22Rv1 (cell line): ENCODE measurements around the gene TIMP2.

Experiments used
- H3K27ac ChIP-seq: fragments of 450-650 bp; 2 replicates; pipeline ENCODE4 v1.5.1; 2017
- CTCF ChIP-seq: fragments of 450-650 bp; IDR thresholded peaks from 2 replicates; pipeline ENCODE4 v1.5.1; 2017; ENCODE audit warnings: mild to moderate bottlenecking
- ZFX ChIP-seq: fragments of 450-650 bp; IDR thresholded peaks from 2 replicates; pipeline ENCODE4 v1.6.1; 2017; ENCODE audit warnings: antibody characterized with exemption, borderline replicate concordance

Gene TIMP2

GRCh38 chr17:78962345-78962983, 37.3 kb upstream of the TIMP2 start:
- no peak overlapping the region for H3K27ac ChIP-seq
- TF ChIP-seq CTCF = no peak
- TF ChIP-seq ZFX = no peak

- no peak for TF ChIP-seq ZFX
- H3K27ac ChIP-seq = no peak overlapping the region
These were observed 36.4 kb upstream of the TIMP2 start for GRCh38 chr17:78961571-78961970.

GRCh38 chr17:78960928-78961327, 35.7 kb upstream of the TIMP2 start:
- no peak overlapping the region for H3K27ac ChIP-seq
- TF ChIP-seq ZFX = no peak
- no peak for TF ChIP-seq CTCF

GRCh38 chr17:78959803-78960202, 34.6 kb upstream of the TIMP2 start:
- no peak overlapping the region for H3K27ac ChIP-seq
- TF ChIP-seq ZFX = no peak

GRCh38 chr17:78958641-78959127, 33.5 kb upstream of the TIMP2 start:
- no peak for TF ChIP-seq CTCF
- TF ChIP-seq ZFX = no peak
- no peak overlapping the region for H3K27ac ChIP-seq

- H3K27ac ChIP-seq = no peak overlapping the region
- TF ChIP-seq CTCF (no peak), ZFX (no peak)
These were observed 31.9 kb upstream of the TIMP2 start for GRCh38 chr17:78957128-78957527.

GRCh38 chr17:78956254-78956653, 31.1 kb upstream of the TIMP2 start:
- TF ChIP-seq CTCF (no peak), ZFX (no peak)
- no peak overlapping the region for H3K27ac ChIP-seq

GRCh38 chr17:78954684-78955083, 29.5 kb upstream of the TIMP2 start:
- TF ChIP-seq ZFX (no peak), CTCF (no peak)
- no peak overlapping the region for H3K27ac ChIP-seq
